T-helper 2 cell (primary cell): ENCODE data around the gene ESYT3.
"Not testable (repeated sequence)": the region's sequence is repeated elsewhere in the genome, so short reads cannot be mapped to it uniquely, and the experiment has no call there.

ENCODE experiments used
- DNase-seq, 5 experiments: peaks; one replicate each; pipeline versions ENCODE4 v3.0.0 to v3.0.0-alpha.2; 2012 to 2022

ESYT3 gene

GRCh38 chr3:138443091-138443490, 8.7 kb downstream of the ESYT3 start:
- DNase-seq, result no peak

DNA sequence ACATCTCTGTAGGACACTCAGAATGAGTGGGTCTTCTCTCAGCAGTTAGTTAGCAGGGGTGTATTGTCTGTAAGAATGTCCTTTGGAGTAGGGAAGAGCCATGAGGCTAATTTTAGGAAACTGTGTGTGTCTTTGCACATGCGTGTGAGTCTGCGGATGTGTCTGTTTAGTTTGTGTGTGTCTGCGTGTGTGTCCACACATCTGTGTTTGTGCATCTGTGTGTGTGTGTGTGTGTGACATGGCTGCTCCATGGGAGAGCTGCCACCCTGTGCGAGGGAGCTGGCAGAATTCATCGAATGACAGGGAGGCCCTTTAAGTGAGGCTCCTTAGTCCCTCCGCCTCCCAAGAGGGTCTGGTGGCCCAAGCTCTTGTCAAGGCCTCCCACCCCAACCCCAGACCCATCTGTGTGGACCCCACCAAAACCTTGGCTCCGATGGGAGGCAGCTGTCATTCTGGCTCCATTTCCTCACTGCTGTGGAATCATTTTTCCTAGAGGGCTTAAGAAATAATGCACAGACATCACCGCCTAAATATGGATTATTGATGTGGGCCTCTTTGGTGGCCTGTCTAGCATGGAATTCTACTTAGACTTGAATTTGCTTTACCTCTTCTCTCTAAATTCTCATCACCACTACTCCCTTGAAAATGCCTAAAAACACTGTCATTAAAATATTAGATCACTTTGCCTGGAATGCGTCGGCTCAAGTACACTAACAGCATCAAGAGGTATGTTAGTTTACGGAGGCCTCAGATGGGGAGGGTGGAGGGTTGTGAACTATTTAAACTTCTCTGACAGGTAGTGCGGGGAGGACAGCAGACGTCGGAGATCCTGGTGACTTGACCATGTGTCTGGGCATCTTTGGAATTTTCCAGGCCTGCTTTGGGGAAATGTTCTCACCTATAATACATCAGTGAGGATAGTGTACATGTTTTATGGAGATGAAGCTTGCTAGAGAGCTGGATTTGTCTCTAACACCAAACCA, 9.4 kb downstream of the ESYT3 start:
- no peak for DNase-seq

DNA sequence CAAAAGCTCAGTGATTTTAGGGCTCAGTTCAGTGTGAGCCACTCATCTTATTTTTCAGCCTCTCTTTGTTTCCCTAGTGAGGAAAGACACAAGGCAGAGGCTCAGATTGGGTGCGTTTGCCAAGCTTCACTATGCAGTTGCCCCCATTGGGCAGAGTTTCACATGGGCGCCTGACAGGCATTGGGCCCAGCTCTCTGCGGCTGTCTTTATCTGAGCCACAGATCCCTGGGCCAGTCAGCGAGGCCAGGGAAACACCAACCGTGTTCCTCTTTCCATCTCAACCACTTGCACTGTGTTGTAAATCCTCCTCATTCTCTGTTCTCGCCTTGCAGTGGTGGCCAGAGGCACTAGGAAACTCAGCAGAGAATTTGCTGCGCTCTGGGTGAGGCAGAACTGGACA, 10.8 kb downstream of the ESYT3 start:
- no peak for DNase-seq

DNA sequence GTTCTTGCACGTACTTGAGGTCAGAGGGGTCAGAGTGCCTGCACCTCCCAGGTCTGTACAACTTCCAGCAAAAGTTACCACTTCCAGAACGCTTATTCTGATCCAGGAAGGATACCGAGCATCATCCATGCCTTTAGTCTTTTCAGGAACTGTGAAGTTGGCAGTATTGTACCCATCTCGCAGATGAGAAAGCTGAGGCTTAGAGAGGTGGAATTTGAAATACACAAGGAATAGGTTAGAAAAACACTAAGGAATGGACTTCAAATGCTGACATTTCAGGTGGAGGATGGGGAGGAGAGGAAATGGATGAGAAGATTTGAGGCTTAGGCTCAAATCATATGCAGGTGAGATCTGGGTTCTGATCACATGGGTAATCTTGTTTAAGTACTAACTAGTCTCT, 11.2 kb downstream of the ESYT3 start:
- DNase-seq, result no peak

GRCh38 chr3:138448631-138449030, 14.2 kb downstream of the ESYT3 start:
- no peak for DNase-seq

DNA sequence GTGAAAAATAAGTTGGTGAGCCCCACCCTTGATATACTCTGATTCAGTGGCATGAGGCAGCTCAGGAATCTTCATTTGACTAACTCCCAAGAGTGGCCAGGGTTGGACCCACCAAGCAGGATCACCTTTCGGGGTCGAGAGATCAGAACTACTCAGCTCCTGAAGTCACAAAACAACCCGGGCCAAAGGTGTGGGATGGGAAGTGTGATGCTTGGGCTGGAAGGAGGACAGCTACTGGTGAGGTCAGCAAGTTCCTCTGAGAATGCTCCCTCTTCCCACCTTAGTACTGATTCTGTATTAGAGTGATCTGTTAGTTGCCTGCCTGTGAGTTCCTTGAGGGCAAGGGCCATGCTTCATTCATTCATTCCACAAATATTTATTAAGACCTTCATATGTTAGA, 15.1 kb downstream of the ESYT3 start:
- DNase-seq, result no peak

DNA sequence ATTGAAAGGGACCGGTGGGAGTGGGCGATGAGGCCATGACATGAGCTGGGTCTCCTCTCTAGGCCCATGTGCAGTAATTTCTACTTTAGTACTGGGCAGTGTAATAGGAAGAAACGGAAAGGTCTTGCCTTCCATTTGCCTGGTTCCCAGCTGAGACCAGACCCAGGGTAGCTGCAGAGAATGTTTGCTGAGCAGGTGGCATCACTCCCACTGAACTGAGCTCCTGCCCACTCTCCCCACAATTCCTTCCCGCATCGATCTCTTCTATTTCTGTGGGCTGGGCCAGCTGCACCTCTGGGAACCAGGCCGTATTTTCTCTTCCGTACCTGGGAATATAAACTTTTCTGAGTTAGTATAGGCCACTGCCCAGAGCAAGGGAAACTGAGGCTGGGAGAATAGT, 15.8 kb downstream of the ESYT3 start:
- no peak for DNase-seq

DNA sequence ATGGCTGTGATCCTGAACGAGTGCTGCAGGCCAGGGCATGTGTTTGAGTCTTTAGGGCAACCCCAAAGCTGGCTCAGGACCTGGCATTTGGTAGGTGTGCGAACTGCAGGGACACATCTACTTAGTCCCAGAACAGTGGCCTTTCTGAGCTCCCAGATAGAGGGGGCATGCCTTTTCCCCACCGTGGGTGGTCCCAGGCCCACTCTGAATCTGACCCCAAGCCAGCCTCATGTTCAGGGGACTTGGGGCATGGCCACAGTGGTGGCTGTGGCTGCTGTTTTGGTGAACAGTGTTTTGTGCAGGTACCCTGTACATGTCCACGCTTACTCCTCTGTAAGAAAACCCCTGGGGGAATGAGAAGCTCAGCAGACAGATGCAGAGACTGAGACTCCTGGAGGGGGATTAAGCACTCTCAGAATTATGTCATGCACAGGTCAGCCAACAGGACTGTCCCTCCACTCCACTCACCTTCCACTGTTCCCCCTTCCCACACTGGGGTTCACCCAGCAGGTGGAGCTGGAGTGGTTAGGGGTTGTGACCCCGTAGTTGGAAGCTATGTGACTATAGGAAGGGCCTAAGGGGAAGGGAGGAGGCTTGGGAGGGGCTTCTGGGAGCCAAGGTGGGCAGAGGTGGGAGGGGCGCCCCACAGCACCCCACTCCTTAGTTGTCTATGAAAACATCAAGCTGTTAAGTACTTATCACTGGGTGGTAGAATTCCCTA, 16.4 kb downstream of the ESYT3 start:
- DNase-seq, result no peak

GRCh38 chr3:138451595-138452162, 17.3 kb downstream of the ESYT3 start:
- no peak for DNase-seq

DNA sequence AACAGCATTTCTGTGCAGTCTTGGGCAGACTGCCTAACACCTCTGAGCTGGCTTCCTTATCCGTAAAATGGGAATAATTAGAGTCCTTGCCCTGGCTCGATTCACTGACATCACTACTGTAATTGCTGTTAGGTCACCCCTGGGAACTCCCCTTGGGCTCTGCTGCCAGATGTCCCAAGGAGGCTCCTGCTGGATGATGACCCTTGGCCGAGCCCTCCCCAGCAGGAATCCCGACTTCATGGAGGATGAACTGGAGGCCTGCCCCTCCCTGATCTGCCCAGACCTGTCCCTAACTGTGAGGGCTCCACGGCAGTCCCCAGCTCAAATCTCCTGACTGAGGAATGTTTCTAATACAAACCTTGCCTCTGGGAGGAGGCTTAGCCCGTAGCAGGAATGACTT, 18.0 kb downstream of the ESYT3 start:
- no peak for DNase-seq

DNA sequence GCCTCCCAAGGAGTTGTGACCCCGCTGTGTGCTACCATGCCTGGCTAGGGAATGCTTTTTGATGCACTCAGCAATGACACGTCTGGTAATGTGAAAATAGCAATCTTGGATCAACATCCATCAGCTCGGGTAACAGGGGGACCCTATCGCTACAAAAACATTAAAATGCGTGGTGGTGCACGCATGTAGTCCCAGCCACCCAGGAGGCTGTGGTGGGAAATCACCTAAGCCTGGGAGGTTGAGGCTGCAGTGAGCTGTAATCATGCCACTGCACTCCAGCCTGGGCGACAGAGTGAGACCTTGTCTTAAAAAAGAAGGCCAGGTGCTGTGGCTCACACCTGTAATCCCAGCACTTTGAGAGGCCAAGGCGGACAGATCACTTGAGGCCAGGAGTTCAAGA, 19.5 kb downstream of the ESYT3 start:
- not testable (repeated sequence) for DNase-seq

GRCh38 chr3:138455801-138456716, 21.6 kb downstream of the ESYT3 start:
- peak in 1 of 5 experiments; percentile 49 for DNase-seq

GRCh38 chr3:138456961-138457862, 22.8 kb downstream of the ESYT3 start:
- DNase-seq, result no peak

DNA sequence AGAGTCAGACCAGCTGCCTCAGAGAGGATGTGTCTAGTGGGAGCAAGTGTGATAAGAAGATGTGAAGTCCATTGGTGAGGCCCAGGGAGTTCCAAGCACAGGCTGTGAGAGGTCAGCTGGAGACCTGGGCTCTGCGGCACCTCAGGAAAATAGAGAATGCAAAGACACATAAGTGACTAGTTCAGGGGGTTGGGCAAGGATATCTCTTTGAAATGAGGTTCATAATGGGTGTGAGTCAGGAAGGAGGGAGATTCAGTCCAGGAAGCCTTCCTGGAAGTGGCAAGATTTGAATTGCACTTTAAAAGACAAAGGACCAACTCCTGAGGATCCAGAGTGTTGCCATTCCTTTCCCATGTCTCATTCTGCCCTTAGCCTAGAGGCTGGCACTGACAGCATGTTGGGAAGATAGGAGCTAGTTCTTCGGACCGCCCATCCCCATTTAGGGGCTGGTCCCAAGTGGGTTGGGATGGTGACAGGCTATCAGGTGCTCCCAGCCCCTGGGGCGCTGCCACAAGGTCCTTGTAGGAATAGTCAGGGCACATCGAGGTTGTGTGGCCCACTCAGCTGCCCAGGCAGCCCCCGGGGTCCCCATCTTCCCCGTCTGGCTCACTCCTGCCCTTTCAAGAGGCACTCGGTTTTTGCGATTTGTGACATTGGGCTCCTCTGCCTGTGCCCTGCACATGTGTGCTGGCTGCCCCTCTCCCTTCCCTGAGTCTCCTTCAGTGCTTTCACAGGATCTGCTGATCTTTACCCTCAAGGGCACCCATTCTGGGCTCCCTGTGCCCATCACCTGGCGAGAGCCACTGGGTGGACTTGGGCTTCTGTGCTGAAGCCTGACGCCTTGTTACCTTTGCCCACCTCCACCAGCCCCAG, 23.7 kb downstream of the ESYT3 start:
- DNase-seq, result no peak

DNA sequence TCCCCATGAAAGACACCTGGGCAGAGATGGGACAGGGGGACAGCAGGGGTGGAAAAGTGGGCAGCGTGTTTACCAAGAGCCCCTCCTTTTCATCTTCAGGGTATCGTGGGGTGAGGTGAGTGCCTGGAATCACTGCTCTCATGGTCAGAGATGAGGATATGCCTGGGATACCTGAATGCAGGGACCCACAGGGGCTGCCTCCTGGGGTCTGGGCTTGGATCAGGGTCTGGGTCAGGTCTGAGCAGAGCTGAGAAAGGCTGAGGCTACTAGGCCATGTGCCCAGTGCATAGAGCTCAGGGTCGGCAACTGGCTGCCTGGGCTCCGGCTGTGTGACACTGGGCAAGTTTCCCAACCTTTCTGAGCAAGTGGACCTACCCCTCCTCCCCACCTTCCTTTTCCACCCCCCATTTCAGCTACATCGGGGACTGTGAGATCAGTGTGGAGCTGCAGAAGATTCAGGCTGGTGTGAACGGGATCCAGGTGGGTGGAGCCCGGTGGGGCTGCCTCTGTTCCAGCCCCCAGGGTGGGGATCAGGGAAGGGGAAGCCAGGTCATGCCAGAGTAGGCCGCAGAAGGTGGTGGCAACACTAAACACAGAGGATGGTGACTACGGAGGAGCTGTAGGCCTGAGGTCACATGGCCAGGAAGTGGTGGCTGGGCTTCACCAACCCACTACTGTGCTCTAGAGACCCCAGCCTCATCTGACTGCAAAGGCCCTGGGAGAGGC, 24.5 kb downstream of the ESYT3 start:
- no peak for DNase-seq

DNA sequence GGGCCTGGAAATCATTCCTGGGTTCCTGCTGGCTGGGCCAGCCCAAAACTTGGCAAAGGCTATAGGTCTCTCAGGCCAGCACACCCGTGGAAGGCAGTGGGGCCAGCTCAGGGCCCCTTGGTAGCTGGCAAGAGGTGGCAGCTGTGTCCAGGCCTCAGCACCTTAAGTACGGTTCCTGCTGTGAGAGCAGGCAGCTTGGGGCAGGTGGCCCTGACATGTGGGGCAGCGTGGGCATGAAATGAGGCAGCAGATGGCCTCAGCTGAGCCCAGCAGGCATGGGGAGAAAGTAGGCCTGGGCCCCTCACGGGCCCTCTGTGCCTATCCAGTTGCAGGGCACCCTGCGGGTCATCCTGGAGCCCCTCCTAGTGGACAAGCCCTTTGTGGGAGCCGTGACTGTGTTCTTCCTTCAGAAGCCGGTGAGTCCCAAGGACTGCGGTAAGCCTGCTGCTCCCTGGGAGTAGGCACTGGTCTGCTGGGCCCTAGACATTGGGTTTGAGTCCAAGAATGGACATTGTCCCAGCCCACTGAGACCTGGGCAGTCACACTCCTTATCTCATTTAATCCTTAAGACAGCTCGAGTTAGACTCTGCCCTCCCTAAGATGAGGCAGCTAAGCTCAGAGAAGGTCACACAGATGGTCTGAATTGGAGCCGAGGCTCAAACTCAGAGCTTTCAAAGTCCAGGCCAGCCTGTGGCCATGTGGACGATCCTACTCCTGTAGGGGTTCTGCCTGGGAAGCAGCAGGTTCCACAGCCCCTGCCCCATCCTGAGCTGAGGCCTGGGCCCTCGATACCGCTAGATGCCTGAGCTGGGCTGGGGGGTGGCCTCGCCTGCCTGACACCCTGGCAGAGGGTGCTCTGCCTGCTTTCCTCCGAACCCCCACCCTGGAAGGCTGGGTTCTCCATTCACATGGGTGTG, 25.5 kb downstream of the ESYT3 start:
- no peak for DNase-seq

- no peak for DNase-seq
Observed at GRCh38 chr3:138460536-138461205, 26.3 kb downstream of the ESYT3 start.

GRCh38 chr3:138461246-138461645, 26.8 kb downstream of the ESYT3 start:
- DNase-seq, result no peak
